K562 (cell line): Measurements from ENCODE around the gene FGF5. TPM values are rescaled to one million over a fixed set of nuclear protein-coding genes. Genes with fewer than 3 reads are reported as not detected.

Experiments
- ATAC-seq: fragments of 200-7000 bp; cut with Tn5 transposase; 3 replicates; pipeline ENCODE4 v1.9.1; 2020; ENCODE audit warnings: moderate library complexity
- BruUV-seq: library from RNA; stranded (reverse); fragments of 400-500 nt; replicated peaks from 2 replicates; lab custom pipeline; 2021; lab: Mats Ljungman, UMichigan
- CTCF ChIA-PET: fragments of 300-600 bp; formaldehyde crosslinking; extraction: SDS; loops from one replicate; lab custom pipeline; 2021; ENCODE audit warnings: low intra/inter-chr PET ratio; lab: Yijun Ruan, JAX
- POLR2A ChIA-PET: fragments of 300-600, 350-650 bp; sonication (Branson Sonifier 250); formaldehyde crosslinking; extraction: SDS; loops from one replicate; lab custom pipeline; 2021; ENCODE audit warnings: antibody characterized with exemption, inconsistent platforms; lab: Yijun Ruan, JAX
- DNase-seq, 4 experiments: peaks; one replicate each; pipeline versions ENCODE4 v3.0.0 to v3.0.0-alpha.2; 2011 to 2018; ENCODE audit warnings: low spot score in 3 of 4, mixed read lengths in 3 of 4; ENCODE audit errors: extremely low read depth in 1 of 4
- FAIRE-seq: peaks from 2 replicates; lab custom pipeline; 2011; peaks lifted over from hg19 to GRCh38; lab: Jason Lieb, UNC
- H2AFZ ChIP-seq: 2 replicates; pipeline ENCODE4 v1.6.0; 2011; ENCODE audit warnings: low read depth, low read length, control low read depth, inconsistent platforms
- H3K27ac ChIP-seq: fragments of 200-600 bp; 3 replicates; pipeline ENCODE4 v1.8.0; 2011; ENCODE audit warnings: low read depth, mild to moderate bottlenecking, control low read depth, inconsistent platforms, low read length, moderate library complexity, mixed read lengths; ENCODE audit errors: extremely low read depth
- H3K27me3 ChIP-seq, 2 experiments: fragments of 300-600 bp in 1 of 2; 2 replicates in 1 of 2; 3 replicates in 1 of 2; pipeline versions ENCODE4 v1.6.0 to v1.8.0; 2011; ENCODE audit warnings: inconsistent platforms in 2 of 2, low read length in 2 of 2, mild to moderate bottlenecking in 1 of 2, mixed read lengths in 1 of 2, moderate library complexity in 1 of 2; ENCODE audit not compliant: control insufficient read depth in 2 of 2, insufficient read depth in 2 of 2
- H3K36me3 ChIP-seq: fragments of 300-600 bp; 3 replicates; pipeline ENCODE4 v1.8.0; 2011; ENCODE audit warnings: mild to moderate bottlenecking, low read length, inconsistent platforms; ENCODE audit not compliant: control insufficient read depth, insufficient read depth
- H3K4me1 ChIP-seq, 2 experiments: fragments of 200-600 bp in 1 of 2; replicated peaks in 1 of 2; 2 replicates in 1 of 2; 3 replicates in 1 of 2; pipeline versions ENCODE4 v1.5.1 to v1.8.0; 2011; ENCODE audit warnings: inconsistent platforms in 2 of 2, low read length in 2 of 2, mild to moderate bottlenecking in 1 of 2, mixed read lengths in 1 of 2, moderate library complexity in 1 of 2; ENCODE audit not compliant: control insufficient read depth in 2 of 2, insufficient read depth in 2 of 2
- H3K4me2 ChIP-seq: 2 replicates; pipeline ENCODE4 v1.6.1; 2011; ENCODE audit warnings: low read length, control low read depth, inconsistent platforms, mixed read lengths; ENCODE audit not compliant: insufficient read depth
- H3K4me3 ChIP-seq: fragments of 200-600 bp; sonication (generic), shearing (Covaris generic); 2 replicates; pipeline ENCODE4 v1.5.1; 2016; ENCODE audit warnings: control low read depth, inconsistent platforms
- H3K79me2 ChIP-seq: fragments of 200-600 bp; 3 replicates; pipeline ENCODE4 v1.8.0; 2011; ENCODE audit warnings: low read length, inconsistent platforms; ENCODE audit not compliant: control insufficient read depth, insufficient read depth
- H3K9ac ChIP-seq, 2 experiments: 2 replicates each; pipeline versions ENCODE4 v1.6.0 to v1.6.1; 2011; ENCODE audit warnings: low read depth in 2 of 2, low read length in 2 of 2, control low read depth in 1 of 2, inconsistent platforms in 1 of 2, mild to moderate bottlenecking in 1 of 2, mixed read lengths in 1 of 2; ENCODE audit not compliant: insufficient read depth in 1 of 2
- H3K9me1 ChIP-seq: one replicate; pipeline ENCODE4 v1.6.0; 2011; ENCODE audit warnings: inconsistent platforms, mild to moderate bottlenecking, low read length, moderate library complexity; ENCODE audit not compliant: control insufficient read depth, insufficient read depth
- H3K9me3 ChIP-seq: replicated peaks from 2 replicates; pipeline ENCODE4 v1.5.1; 2011; ENCODE audit warnings: low read depth, low read length, inconsistent platforms; ENCODE audit not compliant: control insufficient read depth, insufficient read depth
- H4K20me1 ChIP-seq: replicated peaks from 2 replicates; pipeline ENCODE4 v1.6.1; 2011; ENCODE audit warnings: low read length, inconsistent platforms, mixed read lengths; ENCODE audit not compliant: control insufficient read depth, insufficient read depth
- AFF1 ChIP-seq, 2 experiments: fragments of 450-650 bp; IDR thresholded peaks; 2 replicates each; pipeline ENCODE4 v1.6.1; 2018; ENCODE audit warnings: mild to moderate bottlenecking in 2 of 2, low read depth in 1 of 2; ENCODE audit not compliant: partially characterized antibody in 2 of 2
- ATF2 ChIP-seq: sonication (generic); formaldehyde crosslinking; IDR thresholded peaks from 2 replicates; pipeline ENCODE4 v1.8.1; 2022; ENCODE audit warnings: missing genetic modification reagents
- CREBBP ChIP-seq: IDR thresholded peaks from one replicate; pipeline ENCODE4 v1.6.1; 2012; ENCODE audit warnings: low read depth, mild to moderate bottlenecking, control low read depth, inconsistent platforms, low read length
- ELF2 ChIP-seq: fragments of 250-450 bp; sonication (Bioruptor Pico); IDR thresholded peaks from 2 replicates; pipeline ENCODE4 v1.5.0; 2021; ENCODE audit warnings: mild to moderate bottlenecking
- HDAC6 ChIP-seq: IDR thresholded peaks from 2 replicates; pipeline ENCODE4 v1.6.1; 2012; ENCODE audit warnings: low read depth, mild to moderate bottlenecking, control low read depth, inconsistent platforms, low read length, moderate library complexity
- KLF1 ChIP-seq: fragments of 450-650 bp; IDR thresholded peaks from 2 replicates; pipeline ENCODE4 v1.6.1; 2016; ENCODE audit warnings: missing genetic modification characterization, missing compliant biosample characterization
- KLF16 ChIP-seq: IDR thresholded peaks from 2 replicates; pipeline ENCODE4 v1.6.1; 2016; ENCODE audit warnings: antibody characterized with exemption
- PRPF4 ChIP-seq: fragments of 200-400 bp; formaldehyde crosslinking; IDR thresholded peaks from one replicate; pipeline ENCODE4 v1.6.1; 2017; ENCODE audit warnings: low read length, low read depth, mild to moderate bottlenecking; ENCODE audit not compliant: insufficient read depth, poor library complexity, severe bottlenecking
- RBM34 ChIP-seq: fragments of 200-400 bp; formaldehyde crosslinking; IDR thresholded peaks from 2 replicates; pipeline ENCODE4 v1.6.1; 2018; ENCODE audit warnings: low read length, borderline replicate concordance; ENCODE audit not compliant: insufficient read depth
- STAG1 ChIP-seq: sonication (generic); formaldehyde crosslinking; IDR thresholded peaks from 2 replicates; pipeline ENCODE4 v1.5.0; 2020; ENCODE audit warnings: missing genetic modification reagents, borderline replicate concordance
- ZBED1 ChIP-seq: IDR thresholded peaks from 2 replicates; pipeline ENCODE4 v1.6.1; 2014
- ZNF785 ChIP-seq: fragments of 250-450 bp; sonication (Bioruptor Pico); IDR thresholded peaks from 2 replicates; pipeline ENCODE4 v1.4.0; 2020; ENCODE audit warnings: mild to moderate bottlenecking
- WGBS: fragments of 100-300 bp; shearing (Covaris generic); methylation state at CpG from one replicate; pipeline ENCODE4 v1.1.6; 2016; ENCODE audit warnings: low coverage, mixed read lengths; ENCODE audit not compliant: insufficient coverage; ENCODE audit errors: missing lambda C conversion rate; 5-methylcytosine and 5-hydroxymethylcytosine counted together
- in situ Hi-C: fragments of 300-500 bp; cut with MboI; formaldehyde crosslinking; loops from 4 replicates; pipeline ENCODE4 v1.15.0; 2018; ENCODE audit warnings: inconsistent platforms, mixed read lengths
- intact Hi-C: fragments of 100-400 bp; cut with micrococcal nuclease; formaldehyde crosslinking; loops from 2 replicates; pipeline ENCODE4 v1.14.2; 2022
- polyA plus RNA-seq, 8 experiments: library from polyadenylated mRNA; depleted of rRNA in 4 of 8; stranded (reverse) in 5 of 8; unstranded in 3 of 8; fragments of >200 nt; fragmentation: Nextera tagmentation in 2 of 8; fragmentation: Illumina TruSeq in 1 of 8; extraction: Ambion mirVana in 2 of 8; extraction: Trizol in 1 of 8; gene quantifications; 2 replicates each; pipeline versions ENCODE4 v1.2.1 to v1.2.3, GENCODE V29; 2011 to 2014; ENCODE audit warnings: inconsistent platforms in 1 of 8, missing spikeins in 1 of 8
- total RNA-seq, 7 experiments: library from RNA; depleted of rRNA in 6 of 7; stranded (reverse); fragments of >200 nt in 6 of 7; fragmentation: Illumina TruSeq in 2 of 7; extraction: Trizol in 2 of 7; gene quantifications; 2 replicates each; pipeline versions ENCODE4 v1.2.1 to v1.2.3, GENCODE V29; 2011 to 2021; ENCODE audit warnings: low replicate concordance in 1 of 7

The FGF5 gene
- total and polyA plus RNA-seq, 9 of the 15 experiments (the other 6 are each of a cell fraction or from before 2014, with no cell fraction given), result 0.38 to 2.7 (median 1.1) TPM

- H3K36me3 ChIP-seq, result no peaks in the 10 kb centered on the region
- peak overlapping the region; percentile 7; the same call in 1 of the 2 replicates for H2AFZ ChIP-seq
- intact Hi-C loops (no loop called here), in situ Hi-C loops (no loop called here)
- DNase-seq (no peak), ATAC-seq (no peak), FAIRE-seq (no peak)
- WGBS, result 45% methylated on average over 2 of the region's 2 CpGs
- H3K27me3 ChIP-seq, result no peaks in the 10 kb centered on the region
- H3K27ac ChIP-seq, result no peak overlapping the region
- BruUV-seq, result no TSS peak
- peaks cover 0 to 2% of the 10 kb centered on the region in 2 experiments; a peak in 1 of 5 replicates for H3K4me1 ChIP-seq
- no peak overlapping the region for H3K9ac ChIP-seq
- CTCF ChIA-PET, result no interaction called here
- TF ChIP-seq CREBBP (no peak), KLF1 (tag) (no peak), AFF1 (IDR thresholded peaks at IDR 0.05; ENCODE audit: low read depth in 1 of 2, partially characterized antibody in 2 of 2) (no peak), ELF2 (CRISPR knock-in tag) (no peak), STAG1 (CRISPR knock-in tag) (no peak), KLF16 (no peak), ATF2 (CRISPR knock-in tag) (no peak), HDAC6 (no peak), RBM34 (no peak), ZNF785 (CRISPR knock-in tag) (no peak), PRPF4 (no peak), ZBED1 (no peak)
- no peaks in the 10 kb centered on the region for H3K79me2 ChIP-seq
- no peak overlapping the region for H3K4me3 ChIP-seq
- POLR2A ChIA-PET, result no interaction called here
- H4K20me1 ChIP-seq, result no peaks in the 10 kb centered on the region
- H3K9me1 ChIP-seq, result no peaks in the 10 kb centered on the region
- no peaks in the 10 kb centered on the region for H3K9me3 ChIP-seq
- no peak overlapping the region for H3K4me2 ChIP-seq
Observed at GRCh38 chr4:80226094-80226493, 40.4 kb upstream of the FGF5 start.
